CD4-positive, alpha-beta T cell (primary cell): ENCODE results near the gene LRP1B. TPM values are rescaled to one million over a fixed set of nuclear protein-coding genes. Genes with fewer than 3 reads are reported as not detected.

Source experiments
- ATAC-seq: fragments of 200-7000 bp; cut with Tn5 transposase; one replicate; pipeline ENCODE4 v1.10.0; 2022; ENCODE audit warnings: mild to moderate bottlenecking; ENCODE audit not compliant: poor library complexity
- CTCF ChIA-PET: fragments of 350-600 bp; sonication (Branson Sonifier 250); formaldehyde crosslinking; loops from one replicate; lab custom pipeline; 2021; ENCODE audit warnings: antibody characterized with exemption, inconsistent platforms; lab: Charles Lee
- POLR2A ChIA-PET: fragments of 350-600 bp; sonication (Branson Sonifier 250); formaldehyde crosslinking; loops from one replicate; lab custom pipeline; 2021; ENCODE audit warnings: antibody characterized with exemption, inconsistent platforms; lab: Charles Lee
- DNase-seq, 14 experiments: peaks; one replicate each; pipeline ENCODE4 v3.0.0-alpha.2; 2013 to 2020; ENCODE audit warnings: mixed read lengths in 2 of 14
- H3K27ac ChIP-seq, 2 donors: one replicate each; pipeline versions ENCODE4 v1.5.1 to v1.7.0; 2013; ENCODE audit warnings: low read length in 2 of 2, low read depth in 1 of 2, mild to moderate bottlenecking in 1 of 2
- H3K27me3 ChIP-seq, 2 experiments: 1 replicate in 1 of 2; 2 replicates in 1 of 2; pipeline versions ENCODE4 v1.6.1 to v1.7.0; 2013; ENCODE audit warnings: low read length in 2 of 2, control low read depth in 1 of 2, mild to moderate bottlenecking in 1 of 2, moderate library complexity in 1 of 2; ENCODE audit not compliant: insufficient read depth in 2 of 2, control insufficient read depth in 1 of 2
- H3K36me3 ChIP-seq: one replicate; pipeline ENCODE4 v1.6.1; 2013; ENCODE audit warnings: low read length, control low read depth; ENCODE audit not compliant: insufficient read depth
- H3K4me1 ChIP-seq: one replicate; pipeline ENCODE4 v1.6.1; 2013; ENCODE audit warnings: low read length, control low read depth; ENCODE audit not compliant: insufficient read depth
- H3K4me3 ChIP-seq: one replicate; pipeline ENCODE4 v1.5.1; 2013; ENCODE audit warnings: mild to moderate bottlenecking, low read length, moderate library complexity
- H3K9me3 ChIP-seq, 2 experiments: 1 replicate in 1 of 2; 2 replicates in 1 of 2; pipeline versions ENCODE4 v1.6.1 to v1.7.0; 2013; ENCODE audit warnings: low read length in 2 of 2, mild to moderate bottlenecking in 2 of 2, control low read depth in 1 of 2, moderate library complexity in 1 of 2; ENCODE audit not compliant: control insufficient read depth in 1 of 2, insufficient read depth in 1 of 2
- H3K27ac Mint-ChIP-seq: one replicate; pipeline ENCODE4 v1.8.0; 2020; ENCODE audit warnings: mixed read lengths
- H3K27me3 Mint-ChIP-seq: one replicate; pipeline ENCODE4 v1.8.0; 2021; ENCODE audit warnings: mixed read lengths
- H3K36me3 Mint-ChIP-seq: one replicate; pipeline ENCODE4 v1.8.0; 2021; ENCODE audit warnings: low read depth, mixed read lengths
- H3K4me1 Mint-ChIP-seq: one replicate; pipeline ENCODE4 v1.8.0; 2021; ENCODE audit warnings: low read depth, mixed read lengths
- H3K4me3 Mint-ChIP-seq: one replicate; pipeline ENCODE4 v1.8.0; 2020; ENCODE audit warnings: mild to moderate bottlenecking, mixed read lengths
- H3K9me3 Mint-ChIP-seq: one replicate; pipeline ENCODE4 v1.8.0; 2020; ENCODE audit warnings: mixed read lengths
- intact Hi-C, 2 experiments: fragments of 100-400 bp; cut with DNase I in 1 of 2; cut with micrococcal nuclease in 1 of 2; formaldehyde crosslinking; loops; one replicate each; pipeline versions ENCODE4 v1.15.1 to v1.9.0; 2023 to 2025; cut with DNase I, micrococcal nuclease
- total RNA-seq, 174 experiments: library from RNA in 2 of 174; stranded (reverse) in 2 of 174; gene quantifications; one replicate each; pipeline ENCODE4 v1.2.3 and lab custom pipeline; 2021 to 2026
- TF ChIP-seq, protein P1 (sequence below): fragments of 200-600 bp; IDR thresholded peaks from one replicate; pipeline ENCODE4 v1.8.0; 2022; ENCODE audit warnings: antibody characterized with exemption, mild to moderate bottlenecking

The LRP1B gene
- total RNA-seq, 2 experiments from 2014 or later, result not detected

DNA sequence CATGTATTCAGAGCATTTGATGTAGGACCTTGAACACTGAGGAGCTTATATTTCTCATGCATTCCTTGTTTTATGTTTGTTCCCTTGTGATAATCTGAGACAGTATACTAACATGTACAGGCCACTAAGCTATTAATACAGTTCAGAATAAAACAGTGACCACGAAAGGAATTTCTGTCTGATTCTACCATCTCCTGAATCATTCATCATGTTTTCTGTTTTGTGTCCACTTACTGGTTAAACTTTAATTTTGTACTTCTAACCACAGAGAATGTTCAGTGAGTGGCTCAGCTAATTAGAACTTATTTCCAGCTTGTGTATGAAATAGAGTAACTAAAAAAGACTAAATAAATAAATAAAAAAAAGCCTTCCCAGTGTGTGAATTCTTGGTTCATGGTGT is 110.4 kb downstream of the LRP1B start:
- DNase-seq, result no peak
- Mint-ChIP-seq H3K9me3 (peaks cover 12% of the 10 kb centered on the region), H3K36me3 (no peaks in the 10 kb centered on the region), H3K4me3 (no peak overlapping the region), H3K4me1 (no peaks in the 10 kb centered on the region), H3K27ac (no peak overlapping the region), H3K27me3 (no peaks in the 10 kb centered on the region)
- Histone ChIP-seq H3K27ac (no peak overlapping the region), H3K27me3 (no peaks in the 10 kb centered on the region), H3K36me3 (no peaks in the 10 kb centered on the region), H3K4me3 (no peak overlapping the region), H3K4me1 (no peaks in the 10 kb centered on the region), H3K9me3 (no peaks in the 10 kb centered on the region)
- ChIA-PET CTCF (no interaction called here), POLR2A (no interaction called here)
- TF ChIP-seq, protein P1, sequence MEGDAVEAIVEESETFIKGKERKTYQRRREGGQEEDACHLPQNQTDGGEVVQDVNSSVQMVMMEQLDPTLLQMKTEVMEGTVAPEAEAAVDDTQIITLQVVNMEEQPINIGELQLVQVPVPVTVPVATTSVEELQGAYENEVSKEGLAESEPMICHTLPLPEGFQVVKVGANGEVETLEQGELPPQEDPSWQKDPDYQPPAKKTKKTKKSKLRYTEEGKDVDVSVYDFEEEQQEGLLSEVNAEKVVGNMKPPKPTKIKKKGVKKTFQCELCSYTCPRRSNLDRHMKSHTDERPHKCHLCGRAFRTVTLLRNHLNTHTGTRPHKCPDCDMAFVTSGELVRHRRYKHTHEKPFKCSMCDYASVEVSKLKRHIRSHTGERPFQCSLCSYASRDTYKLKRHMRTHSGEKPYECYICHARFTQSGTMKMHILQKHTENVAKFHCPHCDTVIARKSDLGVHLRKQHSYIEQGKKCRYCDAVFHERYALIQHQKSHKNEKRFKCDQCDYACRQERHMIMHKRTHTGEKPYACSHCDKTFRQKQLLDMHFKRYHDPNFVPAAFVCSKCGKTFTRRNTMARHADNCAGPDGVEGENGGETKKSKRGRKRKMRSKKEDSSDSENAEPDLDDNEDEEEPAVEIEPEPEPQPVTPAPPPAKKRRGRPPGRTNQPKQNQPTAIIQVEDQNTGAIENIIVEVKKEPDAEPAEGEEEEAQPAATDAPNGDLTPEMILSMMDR, result no peak
- ATAC-seq, result no peak
- intact Hi-C loops, result no loop called here

DNA sequence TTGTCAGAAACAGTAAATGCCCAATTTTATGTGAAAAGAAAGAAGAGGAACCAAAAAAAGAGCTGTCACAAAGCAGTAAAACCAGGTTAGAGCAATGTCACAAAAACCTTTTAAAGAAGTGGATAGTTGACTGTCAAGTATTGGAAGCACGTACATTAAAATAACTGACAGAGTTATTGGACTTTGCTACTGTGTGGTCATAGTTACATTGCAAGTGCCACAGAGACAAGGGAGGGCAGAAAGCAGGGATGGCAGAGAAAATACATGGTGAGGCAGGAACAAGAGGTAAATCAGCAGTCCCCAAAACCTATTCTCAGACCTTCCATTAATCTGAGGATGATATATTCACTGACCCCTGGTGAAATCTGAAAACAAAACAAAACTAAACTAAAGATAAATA is 116.3 kb downstream of the LRP1B start:
- no peaks in the 10 kb centered on the region for H3K36me3 Mint-ChIP-seq
- Histone ChIP-seq H3K27me3 (no peaks in the 10 kb centered on the region), H3K9me3 (no peaks in the 10 kb centered on the region), H3K36me3 (no peaks in the 10 kb centered on the region), H3K27ac (no peak overlapping the region), H3K4me1 (no peaks in the 10 kb centered on the region), H3K4me3 (no peak overlapping the region)
- TF ChIP-seq, protein P1, result no peak
- no peak overlapping the region for H3K4me3 Mint-ChIP-seq
- intact Hi-C loops, result no loop called here
- ChIA-PET POLR2A (no interaction called here), CTCF (no interaction called here)
- DNase-seq (no peak), ATAC-seq (no peak)
- H3K4me1 Mint-ChIP-seq, result no peaks in the 10 kb centered on the region
- H3K27me3 Mint-ChIP-seq, result no peaks in the 10 kb centered on the region
- H3K9me3 Mint-ChIP-seq, result peaks cover 12% of the 10 kb centered on the region
- H3K27ac Mint-ChIP-seq, result no peak overlapping the region

DNA sequence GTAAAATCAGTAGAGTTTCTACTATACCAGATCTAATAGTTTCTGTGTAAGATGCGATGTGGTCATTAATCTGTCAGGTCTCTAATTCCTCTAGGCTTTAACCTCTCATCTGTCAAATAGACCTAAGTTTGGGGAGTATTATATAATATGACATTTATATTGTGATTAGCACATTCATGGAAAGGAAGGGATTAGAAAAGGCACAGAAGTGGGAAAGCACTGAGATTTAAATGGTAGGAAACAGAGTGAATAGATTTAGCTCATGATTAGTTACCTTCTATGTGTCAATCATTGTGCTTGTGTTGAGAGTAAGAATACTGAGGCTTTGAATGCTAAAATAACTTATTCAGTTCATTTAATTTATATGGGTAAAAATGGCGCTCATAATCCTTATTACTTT is 118.0 kb downstream of the LRP1B start:
- H3K36me3 Mint-ChIP-seq, result no peaks in the 10 kb centered on the region
- Histone ChIP-seq H3K36me3 (no peaks in the 10 kb centered on the region), H3K27ac (no peak overlapping the region), H3K4me3 (no peak overlapping the region), H3K4me1 (no peaks in the 10 kb centered on the region), H3K27me3 (no peaks in the 10 kb centered on the region), H3K9me3 (no peaks in the 10 kb centered on the region)
- no peaks in the 10 kb centered on the region for H3K27me3 Mint-ChIP-seq
- TF ChIP-seq, protein P1, result no peak
- H3K4me3 Mint-ChIP-seq, result no peak overlapping the region
- intact Hi-C loops, result no loop called here
- DNase-seq, result no peak
- no peak overlapping the region for H3K27ac Mint-ChIP-seq
- H3K9me3 Mint-ChIP-seq, result peaks cover 7% of the 10 kb centered on the region
- POLR2A ChIA-PET, result no interaction called here
- H3K4me1 Mint-ChIP-seq, result no peaks in the 10 kb centered on the region
- CTCF ChIA-PET, result no interaction called here
- no peak for ATAC-seq
